Measurements from ENCODE around the gene LCORL. TPM values are rescaled to one million over a fixed set of nuclear protein-coding genes. Genes with fewer than 3 reads are reported as not detected.
"Not testable (repeated sequence)": the region's sequence is repeated elsewhere in the genome, so short reads cannot be mapped to it uniquely, and the experiment has no call there.

The LCORL gene
- total and polyA plus RNA-seq, 3 donors from 2014 or later, result 9.7 to 43.7 (median 37.6) TPM

- no peak overlapping the region for H3K27ac ChIP-seq
- no peak overlapping the region for H3K4me3 ChIP-seq
- no peaks in the 10 kb centered on the region for H3K36me3 ChIP-seq (ENCODE audit: low read depth, missing control alignments)
- H3K4me1 ChIP-seq, result no peaks in the 10 kb centered on the region
- intact Hi-C loops (cut with DNase I; ENCODE audit: low total_unique reads), result no loop called here
- H3K9me3 ChIP-seq, result no peaks in the 10 kb centered on the region
- TF ChIP-seq CTCF (IDR thresholded peaks at IDR 0.05), result no peak
- TF ChIP-seq POLR2A (IDR thresholded peaks at IDR 0.05), result no peak
- H3K27me3 ChIP-seq, result no peaks in the 10 kb centered on the region
- no peak for DNase-seq
- WGBS, 2 donors, result 48 to 49% methylated on average over 3 of the region's 3 CpGs
These were observed 9.3 kb downstream of the LCORL start for GRCh38 chr4:18012134-18012806.

- no peak overlapping the region for H3K27ac ChIP-seq
- no peaks in the 10 kb centered on the region for H3K36me3 ChIP-seq (ENCODE audit: low read depth, missing control alignments)
- no peaks in the 10 kb centered on the region for H3K4me1 ChIP-seq
- no peaks in the 10 kb centered on the region for H3K27me3 ChIP-seq
- no peak overlapping the region for H3K4me3 ChIP-seq
- intact Hi-C loops (cut with DNase I; ENCODE audit: low total_unique reads), result no loop called here
- TF ChIP-seq POLR2A (IDR thresholded peaks at IDR 0.05) (no peak), CTCF (IDR thresholded peaks at IDR 0.05) (no peak)
- no peak for DNase-seq
- no peaks in the 10 kb centered on the region for H3K9me3 ChIP-seq
These were observed 13.9 kb downstream of the LCORL start for GRCh38 chr4:18007625-18008024.

GRCh38 chr4:18006432-18006831 is 15.1 kb downstream of the LCORL start:
- H3K9me3 ChIP-seq; intact Hi-C loops (cut with DNase I; ENCODE audit: low total_unique reads); H3K27ac ChIP-seq; DNase-seq; H3K4me3 ChIP-seq; H3K4me1 ChIP-seq; H3K27me3 ChIP-seq; H3K36me3 ChIP-seq (ENCODE audit: low read depth, missing control alignments): not testable (repeated sequence)
- 94 to 96% methylated on average over 1 of the region's 1 CpG for WGBS, 2 donors

DNA sequence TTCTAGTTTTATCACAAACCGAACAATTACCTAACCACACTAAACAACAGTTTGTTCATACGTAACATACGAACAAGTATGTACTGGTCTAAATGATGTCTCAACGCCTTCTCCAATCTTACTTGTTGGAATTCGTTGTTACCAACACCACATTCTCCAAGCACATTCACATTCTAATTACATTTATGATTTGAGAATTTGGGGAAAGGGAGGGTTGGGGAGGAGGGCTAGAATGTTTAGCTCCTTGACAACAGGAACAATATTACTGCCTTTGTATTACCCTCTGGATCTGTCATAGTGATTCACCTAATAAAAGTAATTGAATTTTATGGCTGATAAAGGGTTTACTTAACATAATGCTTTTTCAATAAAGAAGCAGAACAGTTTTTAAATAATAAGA is 24.4 kb downstream of the LCORL start:
- no peak for DNase-seq
- Histone ChIP-seq H3K9me3 (no peaks in the 10 kb centered on the region), H3K27me3 (no peaks in the 10 kb centered on the region), H3K4me1 (no peaks in the 10 kb centered on the region), H3K4me3 (no peak overlapping the region), H3K27ac (no peak overlapping the region), H3K36me3 (ENCODE audit: low read depth, missing control alignments) (no peaks in the 10 kb centered on the region)
- TF ChIP-seq POLR2A (IDR thresholded peaks at IDR 0.05) (no peak), CTCF (IDR thresholded peaks at IDR 0.05) (no peak)
- intact Hi-C loops (cut with DNase I; ENCODE audit: low total_unique reads), result no loop called here
- WGBS, 2 donors, result 89 to 91% methylated on average over 5 of the region's 5 CpGs

DNA sequence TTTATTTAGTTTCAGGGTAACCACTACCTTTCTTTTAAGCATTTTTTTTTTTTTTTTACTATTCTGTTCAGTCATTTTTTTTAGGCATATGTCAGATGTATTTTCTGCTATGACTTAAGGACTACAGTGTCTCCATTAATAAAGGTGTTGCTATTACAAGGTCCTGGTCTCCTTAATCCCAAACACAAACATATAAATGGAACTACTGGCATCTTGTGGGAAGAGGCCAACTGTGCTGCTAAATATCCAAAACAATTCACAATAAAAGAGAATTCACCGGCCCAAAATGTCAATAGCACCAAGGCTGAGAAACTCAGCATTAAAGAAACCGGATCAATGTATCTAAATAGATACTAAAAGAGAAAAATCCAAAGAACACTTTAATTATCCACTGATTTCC is 26.4 kb downstream of the LCORL start:
- 95 to 97% methylated on average over 2 of the region's 2 CpGs for WGBS, 2 donors
- intact Hi-C loops (cut with DNase I; ENCODE audit: low total_unique reads), result no loop called here
- no peak overlapping the region for H3K27ac ChIP-seq
- no peaks in the 10 kb centered on the region for H3K36me3 ChIP-seq (ENCODE audit: low read depth, missing control alignments)
- H3K4me1 ChIP-seq, result no peaks in the 10 kb centered on the region
- TF ChIP-seq POLR2A (IDR thresholded peaks at IDR 0.05) (no peak), CTCF (IDR thresholded peaks at IDR 0.05) (no peak)
- DNase-seq, result no peak
- H3K4me3 ChIP-seq, result no peak overlapping the region
- H3K9me3 ChIP-seq, result no peaks in the 10 kb centered on the region
- H3K27me3 ChIP-seq, result no peaks in the 10 kb centered on the region
